Measurements from ENCODE around the gene PLCB1.
A peak's percentile ranks its signal among the peaks of the same experiment; 100 is the strongest.

PLCB1 gene

GRCh38 chr20:8251201-8251575 lies 119.1 kb downstream of the PLCB1 start:
- no peak for TF ChIP-seq CTCF (IDR thresholded peaks at IDR 0.05; ENCODE audit: low read depth, low read length)
- DNase-seq (ENCODE audit: low read depth, low spot score) = no peak
- in situ Hi-C loops (cut with HindIII; ENCODE audit: low sequenced_read_pairs) = no loop called here
- H3K4me3 ChIP-seq (ENCODE audit: low read depth, low read length) = no peak overlapping the region

- peak; percentile 20 for DNase-seq (ENCODE audit: low read depth, low spot score)
- H3K4me3 ChIP-seq (ENCODE audit: low read depth, low read length) = no peak overlapping the region
- in situ Hi-C loops (cut with HindIII; ENCODE audit: low sequenced_read_pairs) = no loop called here
- no peak for TF ChIP-seq CTCF (IDR thresholded peaks at IDR 0.05; ENCODE audit: low read depth, low read length)
Measured at GRCh38 chr20:8254911-8255582, 123.0 kb downstream of the PLCB1 start.

- no peak overlapping the region for H3K4me3 ChIP-seq (ENCODE audit: low read depth, low read length)
- in situ Hi-C loops (cut with HindIII; ENCODE audit: low sequenced_read_pairs) = no loop called here
- TF ChIP-seq CTCF (IDR thresholded peaks at IDR 0.05; ENCODE audit: low read depth, low read length) = no peak
- DNase-seq (ENCODE audit: low read depth, low spot score) = no peak
Measured at GRCh38 chr20:8255945-8256632, 124.0 kb downstream of the PLCB1 start.

GRCh38 chr20:8260837-8261251 lies 128.8 kb downstream of the PLCB1 start:
- in situ Hi-C loops (cut with HindIII; ENCODE audit: low sequenced_read_pairs) = no loop called here
- TF ChIP-seq CTCF (IDR thresholded peaks at IDR 0.05; ENCODE audit: low read depth, low read length) = no peak
- no peak for DNase-seq (ENCODE audit: low read depth, low spot score)
- no peak overlapping the region for H3K4me3 ChIP-seq (ENCODE audit: low read depth, low read length)

GRCh38 chr20:8262721-8263120 lies 130.7 kb downstream of the PLCB1 start:
- TF ChIP-seq CTCF (IDR thresholded peaks at IDR 0.05; ENCODE audit: low read depth, low read length) = no peak

GRCh38 chr20:8265588-8265987 lies 133.5 kb downstream of the PLCB1 start:
- no peak for DNase-seq (ENCODE audit: low read depth, low spot score)
- TF ChIP-seq CTCF (IDR thresholded peaks at IDR 0.05; ENCODE audit: low read depth, low read length) = no peak
- in situ Hi-C loops (cut with HindIII; ENCODE audit: low sequenced_read_pairs) = no loop called here
- no peak overlapping the region for H3K4me3 ChIP-seq (ENCODE audit: low read depth, low read length)

More at GRCh38 chr20:8262721-8263120, 130.7 kb downstream of the PLCB1 start:
- in situ Hi-C loops (cut with HindIII; ENCODE audit: low sequenced_read_pairs) = no loop called here
- DNase-seq (ENCODE audit: low read depth, low spot score) = no peak
- no peak overlapping the region for H3K4me3 ChIP-seq (ENCODE audit: low read depth, low read length)

All from astrocyte of the spinal cord (primary cell).